ENCODE results near the gene BCAS4. TPM values are rescaled to one million over a fixed set of nuclear protein-coding genes. Genes with fewer than 3 reads are reported as not detected.

BCAS4 gene
- total RNA-seq, 1 donor from 2014 or later: 16.7 TPM

DNA sequence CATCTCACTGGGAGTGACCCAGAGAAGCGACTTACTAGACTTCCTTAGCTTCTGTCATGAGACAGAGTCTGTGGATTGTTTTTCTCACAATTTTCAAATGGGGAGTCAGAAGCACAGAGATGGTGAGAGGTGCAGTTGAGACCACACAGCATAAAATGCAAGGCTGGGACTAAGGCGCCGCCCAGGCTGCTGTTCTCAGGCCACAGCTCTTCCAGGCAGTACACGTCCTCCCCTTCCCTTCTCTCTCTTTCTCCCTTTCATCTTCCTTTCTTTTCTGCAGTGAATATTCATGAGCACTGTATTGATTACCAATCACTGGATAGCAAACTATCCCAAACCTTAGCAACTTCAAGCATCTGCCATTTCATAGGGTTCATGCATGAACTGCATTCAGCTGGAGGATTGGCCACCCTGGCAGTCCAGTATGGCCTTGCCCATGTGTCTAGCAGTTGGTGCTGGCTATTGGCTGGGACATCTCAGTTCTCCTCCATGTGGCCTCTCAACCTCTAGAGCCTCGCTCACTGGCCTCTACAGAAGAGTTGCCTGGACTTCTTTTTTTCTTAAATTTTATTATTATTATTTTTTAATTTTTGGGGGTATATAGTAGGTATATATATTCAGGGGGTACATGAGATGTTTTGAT, 11.4 kb downstream of the BCAS4 start:
- Mint-ChIP-seq H3K4me1 (ENCODE audit: low read depth, unreplicated experiment) (no peaks in the 10 kb centered on the region), H3K4me3 (ENCODE audit: unreplicated experiment) (no peak overlapping the region), H3K36me3 (ENCODE audit: low read depth, unreplicated experiment) (peaks cover 2% of the 10 kb centered on the region), H3K9me3 (ENCODE audit: unreplicated experiment) (no peaks in the 10 kb centered on the region), H3K27me3 (ENCODE audit: low read depth, unreplicated experiment) (peaks cover 2% of the 10 kb centered on the region), H3K27ac (ENCODE audit: unreplicated experiment) (no peak overlapping the region)
- Histone ChIP-seq H4K20me1 (ENCODE audit: insufficient read depth, low read length) (no peaks in the 10 kb centered on the region), H3K4me2 (ENCODE audit: low read length) (no peak overlapping the region), H3K27me3 (ENCODE audit: insufficient read depth, low read length) (no peaks in the 10 kb centered on the region), H3K4me1 (ENCODE audit: insufficient read depth, low read length) (no peaks in the 10 kb centered on the region), H3K36me3 (ENCODE audit: insufficient read depth, low read length) (no peaks in the 10 kb centered on the region), H3K9ac (ENCODE audit: low read length) (no peak overlapping the region), H3K9me3 (ENCODE audit: insufficient read depth, low read depth, low read length) (no peaks in the 10 kb centered on the region), H3K4me3 (ENCODE audit: insufficient read depth, low read depth, low read length) (no peak overlapping the region), H3K79me2 (ENCODE audit: insufficient read depth, low read length) (no peaks in the 10 kb centered on the region), H3K27ac (ENCODE audit: low read depth, low read length) (no peak overlapping the region), H2AFZ (ENCODE audit: low read depth, low read length) (no peak overlapping the region)
- FAIRE-seq (no peak), DNase-seq (ENCODE audit: low read depth) (no peak)
- TF ChIP-seq, protein P1, sequence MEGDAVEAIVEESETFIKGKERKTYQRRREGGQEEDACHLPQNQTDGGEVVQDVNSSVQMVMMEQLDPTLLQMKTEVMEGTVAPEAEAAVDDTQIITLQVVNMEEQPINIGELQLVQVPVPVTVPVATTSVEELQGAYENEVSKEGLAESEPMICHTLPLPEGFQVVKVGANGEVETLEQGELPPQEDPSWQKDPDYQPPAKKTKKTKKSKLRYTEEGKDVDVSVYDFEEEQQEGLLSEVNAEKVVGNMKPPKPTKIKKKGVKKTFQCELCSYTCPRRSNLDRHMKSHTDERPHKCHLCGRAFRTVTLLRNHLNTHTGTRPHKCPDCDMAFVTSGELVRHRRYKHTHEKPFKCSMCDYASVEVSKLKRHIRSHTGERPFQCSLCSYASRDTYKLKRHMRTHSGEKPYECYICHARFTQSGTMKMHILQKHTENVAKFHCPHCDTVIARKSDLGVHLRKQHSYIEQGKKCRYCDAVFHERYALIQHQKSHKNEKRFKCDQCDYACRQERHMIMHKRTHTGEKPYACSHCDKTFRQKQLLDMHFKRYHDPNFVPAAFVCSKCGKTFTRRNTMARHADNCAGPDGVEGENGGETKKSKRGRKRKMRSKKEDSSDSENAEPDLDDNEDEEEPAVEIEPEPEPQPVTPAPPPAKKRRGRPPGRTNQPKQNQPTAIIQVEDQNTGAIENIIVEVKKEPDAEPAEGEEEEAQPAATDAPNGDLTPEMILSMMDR (IDR thresholded peaks at IDR 0.05; ENCODE audit: insufficient read depth, low read depth, low read length): no peak
- no peak for TF ChIP-seq EZH2 (IDR thresholded peaks at IDR 0.05; ENCODE audit: insufficient read depth, low read length)

DNA sequence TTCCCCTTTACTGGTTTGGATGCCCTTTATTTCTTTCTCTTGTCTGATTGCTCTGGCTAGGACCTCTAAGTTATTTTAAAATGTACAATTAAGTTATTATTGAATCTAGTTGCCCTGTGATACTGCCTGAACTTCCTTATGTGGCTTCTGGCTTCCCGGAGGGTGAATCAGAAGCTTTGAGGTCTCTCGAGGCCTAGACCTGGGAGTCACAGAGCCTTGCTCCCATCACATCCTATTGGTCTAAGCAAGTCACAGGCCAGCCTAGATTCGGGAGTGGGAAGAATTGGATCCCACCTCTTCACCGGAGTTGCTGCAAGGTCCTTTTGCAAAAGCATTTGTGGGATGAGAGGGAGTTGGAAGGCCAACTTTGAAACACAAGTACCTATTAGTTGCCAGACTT, 15.2 kb downstream of the BCAS4 start:
- no peaks in the 10 kb centered on the region for H3K36me3 ChIP-seq (ENCODE audit: insufficient read depth, low read length)
- H3K9ac ChIP-seq (ENCODE audit: low read length): no peak overlapping the region
- H3K36me3 Mint-ChIP-seq (ENCODE audit: low read depth, unreplicated experiment): peaks cover 5% of the 10 kb centered on the region
- no peak overlapping the region for H3K4me3 ChIP-seq (ENCODE audit: insufficient read depth, low read depth, low read length)
- peaks cover 9% of the 10 kb centered on the region for H4K20me1 ChIP-seq (ENCODE audit: insufficient read depth, low read length)
- DNase-seq (ENCODE audit: low read depth): no peak
- no peak overlapping the region for H3K27ac ChIP-seq (ENCODE audit: low read depth, low read length)
- H3K27me3 Mint-ChIP-seq (ENCODE audit: low read depth, unreplicated experiment): no peaks in the 10 kb centered on the region
- no peaks in the 10 kb centered on the region for H3K27me3 ChIP-seq (ENCODE audit: insufficient read depth, low read length)
- H3K4me1 Mint-ChIP-seq (ENCODE audit: low read depth, unreplicated experiment): peaks cover 1% of the 10 kb centered on the region
- H3K9me3 Mint-ChIP-seq (ENCODE audit: unreplicated experiment): no peaks in the 10 kb centered on the region
- no peaks in the 10 kb centered on the region for H3K79me2 ChIP-seq (ENCODE audit: insufficient read depth, low read length)
- no peak overlapping the region for H3K4me3 Mint-ChIP-seq (ENCODE audit: unreplicated experiment)
- H3K27ac Mint-ChIP-seq (ENCODE audit: unreplicated experiment): no peak overlapping the region
- TF ChIP-seq EZH2 (IDR thresholded peaks at IDR 0.05; ENCODE audit: insufficient read depth, low read length): no peak
- TF ChIP-seq, protein P1 (IDR thresholded peaks at IDR 0.05; ENCODE audit: insufficient read depth, low read depth, low read length): no peak
- peaks cover 3% of the 10 kb centered on the region for H3K4me1 ChIP-seq (ENCODE audit: insufficient read depth, low read length)
- no peaks in the 10 kb centered on the region for H3K9me3 ChIP-seq (ENCODE audit: insufficient read depth, low read depth, low read length)
- FAIRE-seq: no peak
- H3K4me2 ChIP-seq (ENCODE audit: low read length): no peak overlapping the region
- H2AFZ ChIP-seq (ENCODE audit: low read depth, low read length): no peak overlapping the region

DNA sequence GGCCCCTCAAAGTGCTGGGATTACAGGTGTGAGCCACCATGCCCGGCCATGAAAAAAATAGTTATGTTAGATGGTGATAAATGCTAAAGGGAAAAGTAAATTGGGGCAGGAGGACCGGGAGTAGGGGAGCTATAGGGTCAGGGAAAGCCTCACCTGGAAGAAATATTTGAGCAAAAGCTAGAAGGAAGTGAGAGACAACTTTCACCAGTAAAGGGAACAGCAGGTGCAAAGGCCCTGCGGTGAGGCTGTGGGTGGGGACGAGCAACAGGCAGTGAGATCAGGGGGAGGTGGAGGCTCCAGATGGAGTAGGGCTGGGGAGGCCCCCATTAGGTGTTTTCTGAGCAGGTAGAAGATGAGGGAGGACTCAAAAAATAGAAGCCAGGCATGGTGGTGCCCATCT, 16.0 kb downstream of the BCAS4 start:
- Mint-ChIP-seq H3K9me3 (ENCODE audit: unreplicated experiment) (no peaks in the 10 kb centered on the region), H3K27me3 (ENCODE audit: low read depth, unreplicated experiment) (no peaks in the 10 kb centered on the region), H3K4me1 (ENCODE audit: low read depth, unreplicated experiment) (peaks cover 7% of the 10 kb centered on the region), H3K4me3 (ENCODE audit: unreplicated experiment) (peak overlapping the region; percentile 29), H3K36me3 (ENCODE audit: low read depth, unreplicated experiment) (peaks cover 5% of the 10 kb centered on the region), H3K27ac (ENCODE audit: unreplicated experiment) (no peak overlapping the region)
- no peak overlapping the region for H3K27ac ChIP-seq (ENCODE audit: low read depth, low read length)
- DNase-seq (ENCODE audit: low read depth) (no peak), FAIRE-seq (no peak)
- no peak overlapping the region for H3K9ac ChIP-seq (ENCODE audit: low read length)
- H3K27me3 ChIP-seq (ENCODE audit: insufficient read depth, low read length): no peaks in the 10 kb centered on the region
- H3K4me2 ChIP-seq (ENCODE audit: low read length): no peak overlapping the region
- H4K20me1 ChIP-seq (ENCODE audit: insufficient read depth, low read length): peaks cover 12% of the 10 kb centered on the region
- TF ChIP-seq EZH2 (IDR thresholded peaks at IDR 0.05; ENCODE audit: insufficient read depth, low read length): no peak
- TF ChIP-seq, protein P1 (IDR thresholded peaks at IDR 0.05; ENCODE audit: insufficient read depth, low read depth, low read length): no peak
- H3K9me3 ChIP-seq (ENCODE audit: insufficient read depth, low read depth, low read length): no peaks in the 10 kb centered on the region
- peaks cover 11% of the 10 kb centered on the region for H3K4me1 ChIP-seq (ENCODE audit: insufficient read depth, low read length)
- H3K4me3 ChIP-seq (ENCODE audit: insufficient read depth, low read depth, low read length): no peak overlapping the region
- no peaks in the 10 kb centered on the region for H3K79me2 ChIP-seq (ENCODE audit: insufficient read depth, low read length)
- no peaks in the 10 kb centered on the region for H3K36me3 ChIP-seq (ENCODE audit: insufficient read depth, low read length)
- H2AFZ ChIP-seq (ENCODE audit: low read depth, low read length): no peak overlapping the region
